Epithelial cell of esophagus (primary cell): ENCODE data around the gene PRPS2.

Experiments used
- DNase-seq: peaks from one replicate; pipeline ENCODE4 v3.0.0; 2010; ENCODE audit warnings: low read depth
- H3K4me3 ChIP-seq: 2 replicates; pipeline ENCODE4 v1.5.1; 2011; ENCODE audit warnings: mild to moderate bottlenecking, low read length, control low read depth
- CTCF ChIP-seq: IDR thresholded peaks from 2 replicates; pipeline ENCODE4 v1.5.1; 2011; ENCODE audit warnings: low read depth, mild to moderate bottlenecking, low read length, control low read depth, inconsistent platforms; ENCODE audit not compliant: insufficient read depth; ENCODE audit errors: missing control alignments

Gene PRPS2

GRCh38 chrX:12804655-12805054 lies 13.4 kb downstream of the PRPS2 start:
- no peak overlapping the region for H3K4me3 ChIP-seq
- no peak for TF ChIP-seq CTCF
- DNase-seq = no peak

GRCh38 chrX:12805333-12805732 lies 14.1 kb downstream of the PRPS2 start:
- no peak for TF ChIP-seq CTCF
- no peak overlapping the region for H3K4me3 ChIP-seq
- DNase-seq = no peak

- TF ChIP-seq CTCF = no peak
Measured at GRCh38 chrX:12811658-12812057, 20.4 kb downstream of the PRPS2 start.

GRCh38 chrX:12814420-12814819 lies 23.2 kb downstream of the PRPS2 start:
- no peak overlapping the region for H3K4me3 ChIP-seq
- peak; percentile 56 for DNase-seq
- peak; percentile 56 for TF ChIP-seq CTCF

More at GRCh38 chrX:12811658-12812057, 20.4 kb downstream of the PRPS2 start:
- no peak overlapping the region for H3K4me3 ChIP-seq
- DNase-seq = no peak

GRCh38 chrX:12817528-12817927 lies 26.3 kb downstream of the PRPS2 start:
- no peak overlapping the region for H3K4me3 ChIP-seq
- DNase-seq = no peak
- TF ChIP-seq CTCF = no peak

GRCh38 chrX:12819222-12819621 lies 28.0 kb downstream of the PRPS2 start:
- H3K4me3 ChIP-seq = no peak overlapping the region

More at GRCh38 chrX:12819222-12819621, 28.0 kb downstream of the PRPS2 start:
- peak; percentile 80 for DNase-seq
- TF ChIP-seq CTCF = no peak
